B cell (primary cell): ENCODE results near the gene BAHCC1. TPM values are rescaled to one million over a fixed set of nuclear protein-coding genes. Genes with fewer than 3 reads are reported as not detected.

ENCODE experiments used
- ATAC-seq: fragments of 200-7000 bp; cut with Tn5 transposase; one replicate; pipeline ENCODE4 v1.10.0; 2021; ENCODE audit warnings: low read depth, mild to moderate bottlenecking, moderate number of reproducible peaks, moderate library complexity
- CTCF ChIA-PET: fragments of 350-600 bp; sonication (Branson Sonifier 250); formaldehyde crosslinking; loops from one replicate; lab custom pipeline; 2021; ENCODE audit warnings: antibody characterized with exemption, inconsistent platforms; lab: Charles Lee
- POLR2A ChIA-PET: fragments of 350-600 bp; sonication (Branson Sonifier 250); formaldehyde crosslinking; loops from one replicate; lab custom pipeline; 2021; ENCODE audit warnings: antibody characterized with exemption; lab: Charles Lee
- DNase-seq: peaks from one replicate; pipeline ENCODE4 v3.0.0; 2013
- H2AFZ ChIP-seq: 2 replicates; pipeline ENCODE4 v1.6.1; 2012; ENCODE audit warnings: mild to moderate bottlenecking, low read depth, low read length; ENCODE audit not compliant: insufficient read depth, poor library complexity, severe bottlenecking
- H3K27ac ChIP-seq, 2 donors: 1 replicate in 1 of 2; 2 replicates in 1 of 2; pipeline ENCODE4 v1.5.1; 2012 to 2013; ENCODE audit warnings: low read length in 2 of 2, mild to moderate bottlenecking in 2 of 2, moderate library complexity in 1 of 2
- H3K27me3 ChIP-seq, 4 experiments: fragments of 200-600 bp in 1 of 4; sonication (generic) in 1 of 4; replicated peaks in 1 of 4; 1 replicate in 2 of 4; 2 replicates in 2 of 4; pipeline versions ENCODE4 v1.6.1 to v1.7.0; 2013 to 2016; ENCODE audit warnings: low read length in 3 of 4, mild to moderate bottlenecking in 2 of 4, mixed read lengths in 1 of 4, moderate library complexity in 1 of 4; ENCODE audit not compliant: insufficient read depth in 4 of 4, control insufficient read depth in 3 of 4; ENCODE audit errors: control extremely low read depth in 1 of 4
- H3K36me3 ChIP-seq, 2 experiments: replicated peaks in 1 of 2; 1 replicate in 1 of 2; 2 replicates in 1 of 2; pipeline versions ENCODE4 v1.6.1 to v1.7.1; 2013; ENCODE audit warnings: low read length in 1 of 2; ENCODE audit not compliant: insufficient read depth in 2 of 2, control insufficient read depth in 1 of 2; ENCODE audit errors: control extremely low read depth in 1 of 2, extremely low read depth in 1 of 2
- H3K4me1 ChIP-seq, 2 donors: fragments of 200-600 bp in 1 of 2; sonication (generic) in 1 of 2; 1 replicate in 1 of 2; 2 replicates in 1 of 2; pipeline versions ENCODE4 v1.5.1 to v1.6.1; 2013 to 2017; ENCODE audit warnings: low read length in 2 of 2; ENCODE audit not compliant: control insufficient read depth in 2 of 2, insufficient read depth in 2 of 2
- H3K4me2 ChIP-seq: replicated peaks from 2 replicates; pipeline ENCODE3; 2012; ENCODE audit warnings: mild to moderate bottlenecking, low read depth, low read length; ENCODE audit not compliant: poor library complexity, severe bottlenecking
- H3K4me3 ChIP-seq, 5 experiments: fragments of 200-600 bp in 1 of 5; sonication (generic) in 1 of 5; 1 replicate in 3 of 5; 2 replicates in 2 of 5; pipeline versions ENCODE4 v1.5.1 to v1.7.0; 2011 to 2016; ENCODE audit warnings: low read length in 4 of 5, mild to moderate bottlenecking in 4 of 5, low read depth in 2 of 5, control low read depth in 1 of 5, moderate library complexity in 1 of 5; ENCODE audit not compliant: insufficient read depth in 1 of 5; ENCODE audit errors: control extremely low read depth in 1 of 5, extremely low read depth in 1 of 5
- H3K79me2 ChIP-seq: fragments of 200-600 bp; sonication (generic); one replicate; pipeline ENCODE4 v1.6.0; 2016; ENCODE audit warnings: low read length; ENCODE audit not compliant: control insufficient read depth, insufficient read depth
- H3K9ac ChIP-seq: fragments of 200-600 bp; sonication (generic); 2 replicates; pipeline ENCODE4 v1.6.1; 2017; ENCODE audit warnings: mild to moderate bottlenecking, low read length, moderate library complexity
- H3K9me3 ChIP-seq, 3 donors: one replicate each; pipeline versions ENCODE4 v1.6.1 to v1.7.1; 2013; ENCODE audit warnings: low read length in 2 of 3; ENCODE audit not compliant: control insufficient read depth in 2 of 3, insufficient read depth in 1 of 3; ENCODE audit errors: control extremely low read depth in 1 of 3
- H4K20me1 ChIP-seq: 2 replicates; pipeline ENCODE4 v1.6.0; 2012; ENCODE audit warnings: mild to moderate bottlenecking, low read length; ENCODE audit not compliant: insufficient read depth, control insufficient read depth, poor library complexity, severe bottlenecking
- H3K27ac Mint-ChIP-seq: one replicate; pipeline ENCODE4 v1.8.0; 2021; ENCODE audit warnings: mixed read lengths
- H3K27me3 Mint-ChIP-seq: one replicate; pipeline ENCODE4 v1.8.0; 2021; ENCODE audit warnings: mixed read lengths
- H3K4me1 Mint-ChIP-seq: one replicate; pipeline ENCODE4 v1.8.0; 2021; ENCODE audit warnings: mixed read lengths
- H3K4me3 Mint-ChIP-seq: one replicate; pipeline ENCODE4 v1.8.0; 2021; ENCODE audit warnings: mixed read lengths
- H3K9me3 Mint-ChIP-seq: one replicate; pipeline ENCODE4 v1.8.0; 2022; ENCODE audit warnings: mixed read lengths; ENCODE audit not compliant: insufficient read depth
- EZH2 ChIP-seq: IDR thresholded peaks from 2 replicates; pipeline ENCODE4 v1.6.1; 2012; ENCODE audit warnings: borderline replicate concordance, low read depth, mild to moderate bottlenecking, moderate library complexity, low read length; ENCODE audit not compliant: insufficient read depth, poor library complexity, severe bottlenecking
- WGBS: methylation state at CpG from one replicate; pipeline ENCODE4 v1.1.5; 2013; ENCODE audit warnings: missing lambda C conversion rate; ENCODE audit not compliant: insufficient coverage; 5-methylcytosine and 5-hydroxymethylcytosine counted together
- intact Hi-C: fragments of 100-400 bp; cut with micrococcal nuclease; formaldehyde crosslinking; loops from one replicate; pipeline ENCODE4 v1.10.0; 2022
- polyA plus RNA-seq: library from polyadenylated mRNA; depleted of rRNA; stranded (reverse); fragments of >200 nt; gene quantifications from 2 replicates; pipeline ENCODE4 v1.2.3, GENCODE V29; 2012
- total RNA-seq, 2 donors: library from RNA; stranded (reverse); fragments of 120-200 nt in 1 of 2; gene quantifications; 1 replicate in 1 of 2; 2 replicates in 1 of 2; pipeline versions ENCODE4 v1.2.3 to v1.2.4, GENCODE V29; 2013 to 2022
- TF ChIP-seq, protein P1 (sequence below): fragments of 200-600 bp; IDR thresholded peaks from one replicate; pipeline ENCODE4 v1.8.0; 2022; ENCODE audit warnings: antibody characterized with exemption, mild to moderate bottlenecking

Gene BAHCC1
- total and polyA plus RNA-seq, 2 donors (not counting 1 experiment from before 2014, with no cell fraction given) = 0.12 to 0.48 TPM

DNA sequence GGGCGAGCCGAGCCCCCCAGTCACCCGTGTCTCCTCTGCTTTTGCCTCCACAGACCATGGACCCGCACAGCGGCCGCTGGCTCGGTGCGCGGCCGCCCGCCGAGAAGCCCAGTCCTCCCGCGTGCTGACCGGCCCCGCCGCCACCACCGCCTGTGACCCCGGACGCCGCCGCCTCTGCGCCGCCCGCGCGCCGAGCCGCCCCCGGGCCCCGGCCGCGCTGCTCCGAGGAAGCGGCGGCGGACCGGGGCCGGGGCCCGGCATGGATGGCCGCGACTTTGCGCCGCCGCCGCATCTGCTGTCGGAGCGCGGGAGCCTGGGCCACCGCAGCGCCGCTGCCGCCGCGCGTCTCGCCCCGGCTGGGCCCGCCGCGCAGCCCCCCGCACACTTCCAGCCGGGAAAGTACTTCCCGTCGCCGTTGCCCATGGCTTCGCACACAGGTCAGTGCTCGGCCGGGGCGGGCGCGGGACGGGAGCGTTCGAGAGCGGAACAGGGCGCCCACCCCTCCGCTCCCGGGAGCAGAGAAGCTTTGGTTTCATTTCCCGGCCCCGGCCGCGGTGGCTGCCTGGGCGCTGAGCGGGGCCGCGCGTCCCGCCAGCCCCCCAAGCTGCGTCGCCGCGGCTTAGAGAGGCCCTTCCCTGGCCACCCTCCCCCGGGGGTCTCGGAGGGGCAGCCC, 4.4 kb downstream of the BAHCC1 start:
- peak overlapping the region; percentile 58 for H3K9ac ChIP-seq
- no peaks in the 10 kb centered on the region for H3K9me3 Mint-ChIP-seq
- CTCF ChIA-PET = no interaction called here
- intact Hi-C loops = loop anchor here (5.0 kb wide), 1 partner anchor 1602 kb away; the partner anchor contains the start of gene CBX8
- peaks cover 59 to 63% of the 10 kb centered on the region in 2 donors for H3K4me1 ChIP-seq
- WGBS = 2% methylated on average over 95 of the region's 95 CpGs
- peaks cover 34% of the 10 kb centered on the region for H4K20me1 ChIP-seq
- peaks cover 52% of the 10 kb centered on the region for H3K27me3 Mint-ChIP-seq
- H3K4me2 ChIP-seq = peak overlapping the region; percentile 89
- no peak for ATAC-seq
- peaks cover 0 to 76% (median 50%) of the 10 kb centered on the region in 4 experiments for H3K27me3 ChIP-seq
- peaks cover 3% of the 10 kb centered on the region for H3K79me2 ChIP-seq
- peaks cover 0 to 48% (median 4%) of the 10 kb centered on the region in 3 donors for H3K9me3 ChIP-seq
- DNase-seq = peak; percentile 69
- H3K4me1 Mint-ChIP-seq = peaks cover 28% of the 10 kb centered on the region
- H3K36me3 ChIP-seq = no peaks in the 10 kb centered on the region
- H2AFZ ChIP-seq = peak overlapping the region; percentile 59
- POLR2A ChIA-PET = no interaction called here
- H3K27ac ChIP-seq = no peak overlapping the region
- H3K4me3 ChIP-seq = peak overlapping the region in 4 of 5 experiments; percentile 24 to 58 (median 51)
- peak overlapping the region; percentile 89 for H3K4me3 Mint-ChIP-seq
- H3K27ac Mint-ChIP-seq = no peak overlapping the region
- TF ChIP-seq EZH2 = no peak
- TF ChIP-seq, protein P1, sequence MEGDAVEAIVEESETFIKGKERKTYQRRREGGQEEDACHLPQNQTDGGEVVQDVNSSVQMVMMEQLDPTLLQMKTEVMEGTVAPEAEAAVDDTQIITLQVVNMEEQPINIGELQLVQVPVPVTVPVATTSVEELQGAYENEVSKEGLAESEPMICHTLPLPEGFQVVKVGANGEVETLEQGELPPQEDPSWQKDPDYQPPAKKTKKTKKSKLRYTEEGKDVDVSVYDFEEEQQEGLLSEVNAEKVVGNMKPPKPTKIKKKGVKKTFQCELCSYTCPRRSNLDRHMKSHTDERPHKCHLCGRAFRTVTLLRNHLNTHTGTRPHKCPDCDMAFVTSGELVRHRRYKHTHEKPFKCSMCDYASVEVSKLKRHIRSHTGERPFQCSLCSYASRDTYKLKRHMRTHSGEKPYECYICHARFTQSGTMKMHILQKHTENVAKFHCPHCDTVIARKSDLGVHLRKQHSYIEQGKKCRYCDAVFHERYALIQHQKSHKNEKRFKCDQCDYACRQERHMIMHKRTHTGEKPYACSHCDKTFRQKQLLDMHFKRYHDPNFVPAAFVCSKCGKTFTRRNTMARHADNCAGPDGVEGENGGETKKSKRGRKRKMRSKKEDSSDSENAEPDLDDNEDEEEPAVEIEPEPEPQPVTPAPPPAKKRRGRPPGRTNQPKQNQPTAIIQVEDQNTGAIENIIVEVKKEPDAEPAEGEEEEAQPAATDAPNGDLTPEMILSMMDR = no peak
